ENCODE data around the gene TICRR.

- TF ChIP-seq FOXM1 (IDR thresholded peaks at IDR 0.05; ENCODE audit: borderline replicate concordance, low read depth) (no peak), RAD21 (IDR thresholded peaks at IDR 0.05; ENCODE audit: low read depth) (no peak)
These were observed 2.5 kb downstream of the TICRR start for GRCh38 chr15:89577776-89578115.
